ENCODE measurements around the gene SH3BP4. TPM values are rescaled to one million over a fixed set of nuclear protein-coding genes. Genes with fewer than 3 reads are reported as not detected.

The SH3BP4 gene
- total RNA-seq, 1 donor from 2014 or later, result 67.6 TPM

DNA sequence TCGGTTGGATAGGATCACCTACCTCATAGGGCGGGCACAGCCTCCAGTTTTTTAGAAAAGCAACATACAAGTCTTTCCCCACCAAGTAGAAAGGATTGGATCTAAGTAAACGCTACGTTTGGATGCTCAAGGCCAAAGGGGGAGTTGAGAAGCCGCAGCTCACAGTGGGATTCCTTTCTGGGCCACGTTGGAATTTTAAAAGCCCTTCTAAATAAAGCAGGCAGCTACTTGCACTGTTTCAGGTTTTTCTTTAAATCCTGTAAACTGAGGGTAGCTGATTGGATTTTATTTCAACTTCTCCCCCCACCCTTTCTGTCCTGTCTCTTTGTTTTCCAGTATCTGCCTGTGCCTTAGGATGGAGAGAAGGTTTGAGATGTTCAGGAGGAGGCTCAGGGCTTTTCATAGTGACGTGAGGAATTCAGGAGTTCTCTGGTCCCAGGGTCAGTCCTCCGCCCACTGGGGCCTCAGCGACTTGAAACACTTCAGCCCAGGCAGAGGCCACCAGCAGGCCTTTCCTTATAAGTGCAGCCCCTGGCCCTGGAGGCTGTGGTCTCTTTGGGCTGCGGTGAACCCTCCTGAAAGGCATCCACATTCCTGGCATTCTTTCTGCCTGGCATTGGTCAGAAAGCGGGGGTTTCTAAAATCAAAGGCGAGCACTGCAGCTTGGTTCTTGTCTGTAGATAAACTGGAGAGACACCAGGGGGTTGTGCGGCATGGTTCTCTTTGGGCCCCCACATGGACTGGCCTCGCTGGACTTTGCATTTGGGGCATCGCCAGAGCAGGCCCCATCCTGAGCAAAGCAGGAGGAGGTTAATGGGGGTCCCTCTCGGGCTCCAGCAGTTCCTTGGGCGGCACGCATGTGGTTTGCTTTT, 44.5 kb downstream of the SH3BP4 start:
- no peak for DNase-seq (ENCODE audit: low read depth)
- TF ChIP-seq, protein P1, sequence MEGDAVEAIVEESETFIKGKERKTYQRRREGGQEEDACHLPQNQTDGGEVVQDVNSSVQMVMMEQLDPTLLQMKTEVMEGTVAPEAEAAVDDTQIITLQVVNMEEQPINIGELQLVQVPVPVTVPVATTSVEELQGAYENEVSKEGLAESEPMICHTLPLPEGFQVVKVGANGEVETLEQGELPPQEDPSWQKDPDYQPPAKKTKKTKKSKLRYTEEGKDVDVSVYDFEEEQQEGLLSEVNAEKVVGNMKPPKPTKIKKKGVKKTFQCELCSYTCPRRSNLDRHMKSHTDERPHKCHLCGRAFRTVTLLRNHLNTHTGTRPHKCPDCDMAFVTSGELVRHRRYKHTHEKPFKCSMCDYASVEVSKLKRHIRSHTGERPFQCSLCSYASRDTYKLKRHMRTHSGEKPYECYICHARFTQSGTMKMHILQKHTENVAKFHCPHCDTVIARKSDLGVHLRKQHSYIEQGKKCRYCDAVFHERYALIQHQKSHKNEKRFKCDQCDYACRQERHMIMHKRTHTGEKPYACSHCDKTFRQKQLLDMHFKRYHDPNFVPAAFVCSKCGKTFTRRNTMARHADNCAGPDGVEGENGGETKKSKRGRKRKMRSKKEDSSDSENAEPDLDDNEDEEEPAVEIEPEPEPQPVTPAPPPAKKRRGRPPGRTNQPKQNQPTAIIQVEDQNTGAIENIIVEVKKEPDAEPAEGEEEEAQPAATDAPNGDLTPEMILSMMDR (conservative IDR thresholded peaks at IDR 0.05; ENCODE audit: low read depth, low read length), result peak; percentile 32
- H3K4me3 ChIP-seq (ENCODE audit: low read depth, low read length), result no peak overlapping the region

DNA sequence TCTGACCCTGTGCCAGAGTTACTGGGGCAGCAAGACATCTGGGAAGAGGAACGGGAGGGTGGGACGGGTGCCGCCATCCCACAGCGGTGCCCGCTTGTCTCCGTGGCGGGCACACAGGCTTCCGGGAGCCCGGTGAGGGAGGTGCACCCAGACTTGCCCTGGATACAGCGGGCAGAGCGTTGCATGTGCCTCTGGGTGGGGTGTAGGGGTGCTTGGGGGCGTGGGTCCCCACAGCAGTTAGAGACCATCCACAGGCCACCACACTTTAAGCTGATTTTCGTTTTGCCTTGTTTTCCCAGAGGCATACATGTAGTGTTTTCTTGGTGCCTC, 45.1 kb downstream of the SH3BP4 start:
- TF ChIP-seq, protein P1 (conservative IDR thresholded peaks at IDR 0.05; ENCODE audit: low read depth, low read length), result no peak

DNA sequence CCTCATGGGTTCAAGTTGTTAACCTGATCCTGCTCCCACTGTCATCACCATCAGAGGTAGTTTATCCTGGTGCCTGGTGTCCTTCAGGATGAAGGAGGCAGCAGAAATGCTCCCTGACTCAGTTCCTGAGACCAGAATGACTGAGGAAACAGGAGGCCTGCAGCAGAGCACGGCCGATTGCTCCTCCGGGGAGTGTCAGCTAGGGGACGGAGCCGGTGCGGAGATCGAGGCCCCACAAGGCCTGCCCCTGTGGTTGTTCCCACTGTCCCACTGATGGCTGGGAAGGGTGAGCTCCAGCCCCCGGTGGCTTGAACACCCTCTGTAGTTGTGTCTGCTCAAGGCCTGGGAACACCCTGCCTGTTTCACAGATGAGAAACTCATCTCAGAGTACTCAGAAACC, 45.6 kb downstream of the SH3BP4 start:
- TF ChIP-seq, protein P1 (conservative IDR thresholded peaks at IDR 0.05; ENCODE audit: low read depth, low read length), result no peak
- DNase-seq (ENCODE audit: low read depth), result no peak
- no peak overlapping the region for H3K4me3 ChIP-seq (ENCODE audit: low read depth, low read length)

More for the DNA sequence above, 45.1 kb downstream of the SH3BP4 start:
- DNase-seq (ENCODE audit: low read depth), result no peak
- H3K4me3 ChIP-seq (ENCODE audit: low read depth, low read length), result no peak overlapping the region

DNA sequence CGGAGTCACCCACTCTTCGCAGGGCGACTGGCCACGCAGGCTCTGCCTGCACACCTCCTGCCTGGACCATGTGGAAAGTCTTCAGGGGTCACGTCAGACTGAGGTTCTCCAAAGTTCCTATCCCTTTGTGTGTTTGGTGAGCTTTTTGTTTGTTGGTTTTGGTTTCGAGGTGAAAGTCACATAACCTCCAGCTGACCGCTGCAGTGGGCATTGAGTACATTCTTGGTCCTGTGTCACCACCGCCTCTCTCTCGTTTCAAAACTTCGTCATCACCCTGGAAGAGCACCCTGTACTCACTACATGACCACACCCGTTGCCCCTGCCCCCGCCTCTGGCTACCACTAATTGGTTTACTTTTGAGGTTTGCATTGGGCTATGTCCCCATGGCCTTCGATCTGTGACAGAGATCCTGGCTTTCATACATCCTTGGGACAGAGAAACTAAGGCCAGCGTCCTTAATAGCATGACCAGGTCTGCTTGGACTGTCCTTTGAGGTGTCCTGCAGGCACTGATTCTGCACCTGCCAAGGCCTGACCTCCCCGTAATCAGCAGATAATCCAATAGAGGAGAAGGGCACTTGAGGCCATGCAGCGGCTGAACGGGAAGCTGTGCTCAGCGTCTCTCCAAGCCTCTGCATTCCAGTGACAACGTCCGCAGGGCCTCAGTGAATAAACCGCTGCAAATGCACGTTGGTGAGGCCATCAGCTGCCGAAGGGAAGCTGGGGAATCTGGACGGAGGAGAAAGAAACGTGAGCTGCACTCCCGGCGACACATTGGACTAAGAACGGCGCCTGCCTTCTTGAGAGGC, 46.8 kb downstream of the SH3BP4 start:
- TF ChIP-seq, protein P1 (conservative IDR thresholded peaks at IDR 0.05; ENCODE audit: low read depth, low read length), result no peak
- DNase-seq (ENCODE audit: low read depth), result no peak
- no peak overlapping the region for H3K4me3 ChIP-seq (ENCODE audit: low read depth, low read length)

DNA sequence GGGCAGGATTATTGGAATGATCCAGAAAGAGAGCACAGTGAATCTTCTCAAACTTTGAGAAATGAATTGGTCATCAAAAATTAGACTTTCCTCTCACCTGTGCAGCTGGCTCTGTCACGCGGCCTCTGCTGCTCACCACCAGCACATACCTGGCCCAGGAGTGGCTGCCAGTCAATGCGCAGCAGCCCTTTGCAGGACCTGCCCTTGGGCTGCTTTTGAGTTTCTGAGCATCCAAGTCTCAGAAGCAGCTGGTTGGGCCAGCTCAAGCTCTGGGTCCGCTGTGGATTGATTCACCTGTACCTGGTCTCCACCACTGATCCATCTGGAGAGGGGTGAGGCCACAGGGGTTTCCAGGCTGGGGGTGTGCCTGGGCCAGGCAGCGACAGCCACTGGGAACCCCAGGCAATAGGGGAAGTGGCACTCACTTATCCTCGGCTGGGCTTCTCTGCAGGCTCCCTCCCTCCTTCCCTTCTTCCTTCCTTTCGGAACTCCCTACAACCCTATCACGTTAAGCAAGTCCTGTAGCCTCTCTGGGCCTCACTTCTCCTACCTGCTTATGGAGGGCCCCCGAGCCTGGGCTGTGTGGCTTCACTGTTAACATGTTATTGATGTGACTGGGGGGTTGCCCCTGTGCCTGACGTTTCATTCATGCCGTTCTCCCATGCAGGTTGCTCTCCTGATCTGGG, 48.1 kb downstream of the SH3BP4 start:
- no peak for DNase-seq (ENCODE audit: low read depth)
- TF ChIP-seq, protein P1 (conservative IDR thresholded peaks at IDR 0.05; ENCODE audit: low read depth, low read length), result no peak
- no peak overlapping the region for H3K4me3 ChIP-seq (ENCODE audit: low read depth, low read length)

DNA sequence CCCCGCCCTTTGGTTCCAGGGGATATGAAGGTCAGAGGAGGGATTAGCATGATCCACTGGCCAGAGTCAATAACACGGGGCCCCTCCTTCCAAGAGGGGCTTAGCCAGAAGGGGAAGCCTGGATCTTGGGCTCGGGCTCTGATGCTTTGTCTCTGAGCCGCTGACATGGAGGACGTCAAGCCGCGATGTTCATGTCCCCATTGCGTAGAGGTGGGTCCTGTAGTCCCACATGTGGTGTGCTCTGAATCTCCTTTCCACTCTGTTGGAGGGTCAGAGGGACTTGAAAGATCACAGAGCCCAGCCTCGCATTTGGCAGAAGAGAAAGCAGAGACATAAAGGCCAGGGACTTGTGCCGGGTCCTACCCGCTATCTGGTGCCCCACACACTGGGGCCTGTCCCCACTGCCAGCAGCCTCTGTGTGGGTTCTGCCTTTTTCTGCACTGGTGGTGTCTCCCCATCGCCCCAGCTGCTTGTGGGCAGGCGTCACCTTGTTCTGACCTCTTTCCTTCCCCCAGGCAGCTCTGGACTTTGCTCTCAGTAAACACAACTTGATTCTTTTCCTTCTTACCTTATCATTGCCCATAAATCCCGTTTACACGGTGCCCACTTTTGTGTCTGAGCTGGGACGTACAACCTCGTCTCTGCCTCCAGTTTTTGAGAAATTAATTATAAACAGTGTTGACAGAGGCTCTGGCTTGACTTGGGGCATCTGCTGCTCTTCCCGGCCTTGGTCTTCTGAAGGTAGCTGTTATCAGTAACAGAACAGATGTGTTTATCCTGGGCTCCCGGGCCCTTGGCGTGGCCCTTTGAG, 48.8 kb downstream of the SH3BP4 start:
- TF ChIP-seq, protein P1 (conservative IDR thresholded peaks at IDR 0.05; ENCODE audit: low read depth, low read length), result no peak
- no peak overlapping the region for H3K4me3 ChIP-seq (ENCODE audit: low read depth, low read length)
- no peak for DNase-seq (ENCODE audit: low read depth)

Data from epithelial cell of proximal tubule (primary cell).